Frontal cortex (tissue), 4 donors: ENCODE measurements around the gene EVC2. TPM values are rescaled to one million over a fixed set of nuclear protein-coding genes. Genes with fewer than 3 reads are reported as not detected.
"Not testable (repeated sequence)": the region's sequence is repeated elsewhere in the genome, so short reads cannot be mapped to it uniquely, and the experiment has no call there.

Experiments used
- DNase-seq, 2 donors: peaks; one replicate each; pipeline ENCODE4 v3.0.0; 2012; ENCODE audit warnings: low spot score in 2 of 2
- FAIRE-seq: peaks from 2 replicates; lab custom pipeline; 2012; peaks lifted over from hg19 to GRCh38; lab: Jason Lieb, UNC
- total RNA-seq: library from RNA; depleted of rRNA; stranded (reverse); fragments of >200 nt; gene quantifications from one replicate; pipeline ENCODE4 v1.2.3, GENCODE V29; 2014
- donor health status: control.
- donor health status: control.
- donor health status: control.

EVC2 gene
- total RNA-seq, 1 donor from 2014 or later, result 2.0 TPM

- DNase-seq (no peak), FAIRE-seq (no peak)
Measured at GRCh38 chr4:5632571-5632970, 75.8 kb downstream of the EVC2 start.

GRCh38 chr4:5632066-5632440, 76.3 kb downstream of the EVC2 start:
- FAIRE-seq (no peak), DNase-seq (no peak)

- no peak for FAIRE-seq
- no peak for DNase-seq
Measured at GRCh38 chr4:5631352-5632065, 76.8 kb downstream of the EVC2 start.

GRCh38 chr4:5630762-5631161, 77.6 kb downstream of the EVC2 start:
- no peak for DNase-seq
- no peak for FAIRE-seq

GRCh38 chr4:5629542-5629941, 78.8 kb downstream of the EVC2 start:
- FAIRE-seq (no peak), DNase-seq (no peak)

- no peak for DNase-seq
- FAIRE-seq, result no peak
Measured at GRCh38 chr4:5626913-5627312, 81.4 kb downstream of the EVC2 start.

GRCh38 chr4:5622596-5622995, 85.8 kb downstream of the EVC2 start:
- no peak for FAIRE-seq
- DNase-seq, result no peak

- no peak for DNase-seq
- FAIRE-seq, result no peak
Measured at GRCh38 chr4:5619913-5620625, 88.3 kb downstream of the EVC2 start.

- DNase-seq (no peak), FAIRE-seq (no peak)
Measured at GRCh38 chr4:5618051-5618960, 90.1 kb downstream of the EVC2 start.

- DNase-seq (no peak), FAIRE-seq (no peak)
Measured at GRCh38 chr4:5616331-5616950, 91.9 kb downstream of the EVC2 start.

- no peak for DNase-seq
- FAIRE-seq, result no peak
Measured at GRCh38 chr4:5615496-5616075, 92.8 kb downstream of the EVC2 start.

- FAIRE-seq (no peak), DNase-seq (no peak)
Measured at GRCh38 chr4:5611750-5612149, 96.6 kb downstream of the EVC2 start.

GRCh38 chr4:5609306-5610007, 98.9 kb downstream of the EVC2 start:
- DNase-seq (no peak), FAIRE-seq (no peak)

- FAIRE-seq, DNase-seq: not testable (repeated sequence)
Measured at GRCh38 chr4:5593828-5594227, 114.5 kb downstream of the EVC2 start.

- DNase-seq (no peak), FAIRE-seq (no peak)
Measured at GRCh38 chr4:5592272-5592671, 116.1 kb downstream of the EVC2 start.

GRCh38 chr4:5589495-5589894, 118.9 kb downstream of the EVC2 start:
- FAIRE-seq, result no peak
- no peak for DNase-seq

- no peak for DNase-seq
- no peak for FAIRE-seq
Measured at GRCh38 chr4:5588046-5588445, 120.3 kb downstream of the EVC2 start.

- no peak for DNase-seq
- FAIRE-seq, result no peak
Measured at GRCh38 chr4:5575941-5576340, 132.4 kb downstream of the EVC2 start.

- DNase-seq, result no peak
- no peak for FAIRE-seq
Measured at GRCh38 chr4:5574386-5574785, 134.0 kb downstream of the EVC2 start.
